ENCODE data around the gene PPP3CB.
"Not testable (repeated sequence)": the region's sequence is repeated elsewhere in the genome, so short reads cannot be mapped to it uniquely, and the experiment has no call there.

DNA sequence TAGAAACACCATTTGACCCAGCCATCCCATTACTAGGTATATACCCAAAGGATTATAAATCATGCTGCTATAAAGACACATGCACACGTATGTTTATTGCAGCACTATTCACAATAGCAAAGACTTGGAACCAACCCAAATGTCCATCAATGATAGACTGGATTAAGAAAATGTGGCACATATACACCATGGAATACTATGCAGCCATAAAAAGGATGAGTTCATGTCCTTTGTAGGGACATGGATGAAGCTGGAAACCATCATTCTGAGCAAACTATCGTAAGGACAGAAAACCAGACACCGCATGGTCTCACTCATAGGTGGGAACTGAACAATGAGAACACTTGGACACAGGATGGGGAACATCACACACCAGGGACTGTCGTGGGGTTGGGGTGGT is 101.5 kb downstream of the PPP3CB start:
- TF ChIP-seq, protein P1, sequence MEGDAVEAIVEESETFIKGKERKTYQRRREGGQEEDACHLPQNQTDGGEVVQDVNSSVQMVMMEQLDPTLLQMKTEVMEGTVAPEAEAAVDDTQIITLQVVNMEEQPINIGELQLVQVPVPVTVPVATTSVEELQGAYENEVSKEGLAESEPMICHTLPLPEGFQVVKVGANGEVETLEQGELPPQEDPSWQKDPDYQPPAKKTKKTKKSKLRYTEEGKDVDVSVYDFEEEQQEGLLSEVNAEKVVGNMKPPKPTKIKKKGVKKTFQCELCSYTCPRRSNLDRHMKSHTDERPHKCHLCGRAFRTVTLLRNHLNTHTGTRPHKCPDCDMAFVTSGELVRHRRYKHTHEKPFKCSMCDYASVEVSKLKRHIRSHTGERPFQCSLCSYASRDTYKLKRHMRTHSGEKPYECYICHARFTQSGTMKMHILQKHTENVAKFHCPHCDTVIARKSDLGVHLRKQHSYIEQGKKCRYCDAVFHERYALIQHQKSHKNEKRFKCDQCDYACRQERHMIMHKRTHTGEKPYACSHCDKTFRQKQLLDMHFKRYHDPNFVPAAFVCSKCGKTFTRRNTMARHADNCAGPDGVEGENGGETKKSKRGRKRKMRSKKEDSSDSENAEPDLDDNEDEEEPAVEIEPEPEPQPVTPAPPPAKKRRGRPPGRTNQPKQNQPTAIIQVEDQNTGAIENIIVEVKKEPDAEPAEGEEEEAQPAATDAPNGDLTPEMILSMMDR (IDR thresholded peaks at IDR 0.05) = not testable (repeated sequence)
- not testable (repeated sequence) for TF ChIP-seq POLR2AphosphoS5, POLR2A (IDR thresholded peaks at IDR 0.05)

All from prostate gland (tissue), 2 donors.